NOMO-1 treated with dmso at 0.1 percent for 144 hours (cell line): ENCODE data around the gene C2.
"Not testable (repeated sequence)": the region's sequence is repeated elsewhere in the genome, so short reads cannot be mapped to it uniquely, and the experiment has no call there.

Experiments
- DNase-seq: peaks from one replicate; lab custom pipeline; 2025; ENCODE audit not compliant: unreplicated experiment; lab: John Stamatoyannopoulos, UW

Gene C2

DNA sequence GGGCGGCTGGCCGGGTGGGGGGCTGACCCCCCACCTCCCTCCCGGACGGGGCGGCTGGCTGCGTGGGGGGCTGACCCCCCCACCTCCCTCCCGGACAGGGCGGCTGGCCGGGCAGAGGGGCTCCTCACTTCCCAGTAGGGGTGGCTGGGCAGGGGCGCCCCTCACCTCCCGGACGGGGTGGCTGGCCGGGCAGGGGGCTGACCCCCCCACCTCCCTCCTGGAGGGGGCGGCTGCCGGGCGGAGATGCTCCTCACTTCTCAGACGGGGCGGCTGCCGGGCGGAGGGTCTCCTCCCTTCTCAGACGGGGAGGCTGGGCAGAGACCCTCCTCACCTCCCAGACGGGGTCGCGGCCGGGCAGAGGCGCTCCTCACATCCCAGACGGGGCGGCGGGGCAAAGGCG, 48.5 kb downstream of the C2 start:
- not testable (repeated sequence) for DNase-seq

DNA sequence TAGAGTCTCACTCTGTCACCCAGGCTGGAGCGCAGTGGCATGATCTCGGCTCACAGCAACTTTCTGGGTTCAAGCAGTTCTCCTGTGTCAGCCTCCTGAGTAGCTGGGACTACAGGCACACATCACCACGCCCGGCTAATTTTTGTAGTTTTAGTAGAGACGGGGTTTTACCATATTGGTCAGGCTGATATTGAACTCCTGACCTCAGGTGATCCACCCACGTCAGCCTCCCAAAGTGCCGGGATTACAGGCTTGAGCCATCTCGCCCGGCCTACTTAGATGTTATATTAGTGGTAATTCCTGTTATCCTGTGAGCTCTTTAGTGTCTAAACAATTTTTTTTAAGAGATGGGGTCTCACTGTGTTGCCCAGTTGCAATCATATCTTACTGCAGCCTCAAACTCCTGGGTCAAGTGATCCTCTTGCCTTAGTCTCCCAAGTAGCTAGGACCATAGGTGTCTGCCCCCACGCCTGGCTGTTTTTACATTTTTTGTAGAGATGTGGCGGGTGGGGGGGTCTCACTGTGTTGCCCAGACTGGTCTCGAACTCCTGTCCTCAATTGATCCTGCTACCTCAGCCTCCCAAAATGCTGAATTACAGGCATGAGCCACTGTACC, 50.4 kb downstream of the C2 start:
- no peak for DNase-seq

DNA sequence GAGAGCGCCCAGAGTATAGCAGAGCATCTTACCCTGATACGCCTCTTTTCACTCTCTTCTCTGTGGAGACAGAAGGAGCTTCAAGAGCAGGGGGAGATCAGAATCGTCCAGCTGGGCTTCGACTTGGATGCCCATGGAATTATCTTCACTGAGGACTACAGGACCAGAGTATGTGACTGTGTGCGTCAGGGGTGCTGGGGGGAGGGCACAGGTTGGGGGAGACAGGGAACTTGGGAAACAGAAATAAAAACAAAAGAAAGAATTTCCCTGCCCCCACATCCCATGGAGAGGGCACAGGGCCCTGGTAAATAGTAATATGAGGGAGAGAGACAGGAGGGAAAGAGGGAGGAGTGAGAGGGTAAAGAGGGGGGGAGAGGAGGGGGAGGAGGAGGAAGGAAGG, 51.3 kb downstream of the C2 start:
- DNase-seq: no peak

DNA sequence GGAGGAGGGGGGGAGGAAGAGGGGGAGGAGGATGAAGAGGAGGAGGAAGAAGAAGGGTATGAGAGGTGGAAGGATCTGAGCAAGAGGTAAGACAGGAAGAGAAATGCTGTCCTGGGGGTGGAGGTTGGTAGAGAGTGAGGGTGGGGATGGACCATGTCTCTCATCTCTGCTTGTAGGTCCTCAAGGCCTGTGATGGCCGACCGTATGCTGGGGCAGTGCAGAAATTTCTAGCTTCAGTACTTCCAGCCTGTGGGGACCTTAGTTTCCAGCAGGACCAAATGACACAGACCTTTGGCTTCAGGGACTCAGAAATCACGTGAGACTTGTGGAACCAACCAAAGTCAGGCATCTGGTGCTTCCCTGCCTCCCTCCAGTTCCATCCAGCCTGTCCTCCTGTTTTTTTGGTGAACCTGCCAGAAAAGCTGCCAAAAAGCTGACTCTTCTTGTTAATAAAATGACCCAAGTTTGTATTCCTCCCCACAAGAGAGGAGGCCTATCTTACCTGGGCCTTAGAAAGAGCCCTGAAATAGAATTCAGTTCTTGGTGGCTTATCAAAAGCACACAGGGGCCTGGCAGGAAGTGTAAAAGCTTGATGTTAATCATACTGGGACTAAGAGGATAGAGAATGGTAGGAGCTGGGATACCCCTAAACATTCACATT, 51.9 kb downstream of the C2 start:
- no peak for DNase-seq

DNA sequence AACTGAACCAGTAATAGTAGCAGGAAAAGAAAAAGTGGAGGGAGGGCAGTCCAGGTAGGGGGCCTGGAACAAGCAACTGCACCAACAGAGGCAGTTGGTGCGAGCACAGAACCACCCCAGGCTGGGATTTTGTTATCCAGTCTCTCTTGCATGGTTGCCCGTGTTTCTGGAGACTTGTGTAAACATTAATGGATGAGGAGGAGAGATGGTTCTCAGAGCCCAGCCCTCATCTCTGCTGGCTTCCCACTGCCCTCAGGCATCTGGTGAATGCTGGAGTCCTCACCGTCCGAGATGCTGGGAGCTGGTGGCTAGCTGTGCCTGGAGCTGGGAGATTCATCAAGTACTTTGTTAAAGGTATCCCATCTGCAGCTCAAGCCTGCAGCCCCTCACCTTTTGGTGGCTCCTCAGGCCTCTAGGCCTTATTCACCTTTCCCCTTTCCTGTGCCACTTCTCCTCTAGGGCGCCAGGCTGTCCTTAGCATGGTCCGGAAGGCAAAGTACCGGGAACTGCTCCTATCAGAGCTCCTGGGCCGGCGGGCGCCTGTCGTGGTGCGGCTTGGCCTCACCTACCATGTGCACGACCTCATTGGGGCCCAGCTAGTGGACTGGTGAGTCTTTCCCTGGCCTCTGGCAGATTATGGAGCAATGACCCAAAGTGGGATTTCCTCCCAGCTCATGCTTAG, 52.8 kb downstream of the C2 start:
- DNase-seq: not testable (repeated sequence)

DNA sequence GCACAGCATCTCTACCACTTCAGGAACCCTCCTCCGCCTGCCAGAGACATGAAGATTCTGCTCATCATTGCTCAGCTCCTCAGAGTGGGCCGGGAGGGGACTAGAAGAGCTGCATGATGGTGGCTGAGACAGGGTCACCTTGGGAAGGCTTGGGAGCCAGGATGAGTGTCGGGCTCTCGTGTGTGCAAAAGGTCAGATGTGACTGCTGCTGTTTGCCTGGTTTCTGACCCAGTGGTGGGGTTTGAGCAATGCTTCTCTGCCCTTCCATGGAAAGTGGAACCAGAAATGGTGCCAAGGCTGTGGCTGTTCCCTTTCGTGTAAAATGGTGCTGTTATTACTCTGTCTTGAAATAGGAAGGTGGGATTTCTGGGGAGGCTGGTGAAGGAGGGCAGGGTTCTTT, 53.5 kb downstream of the C2 start:
- not testable (repeated sequence) for DNase-seq

DNA sequence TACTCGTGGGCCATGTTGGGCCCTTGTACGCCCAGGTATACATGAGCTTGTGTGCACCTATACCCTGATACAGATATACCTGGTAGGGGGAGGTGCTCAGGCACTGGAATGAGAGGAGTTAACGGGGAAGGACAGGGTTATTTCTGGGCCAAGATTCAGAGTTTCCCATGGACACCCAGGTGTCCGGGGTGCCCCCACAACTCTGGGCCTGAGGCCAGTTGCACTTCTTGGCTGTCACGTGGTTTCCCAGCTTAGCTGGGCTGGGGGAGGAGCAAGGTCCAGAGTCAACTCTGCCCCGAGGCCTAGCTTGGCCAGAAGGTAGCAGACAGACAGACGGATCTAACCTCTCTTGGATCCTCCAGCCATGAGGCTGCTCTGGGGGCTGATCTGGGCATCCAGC, 54.2 kb downstream of the C2 start, which contains the start of gene C4A:
Gene C4A, plus strand, starts transcription at position 314 of the 400 bp plus-strand sequence. Its CDS starts 51 bp downstream, at position 365.
- not testable (repeated sequence) for DNase-seq

DNA sequence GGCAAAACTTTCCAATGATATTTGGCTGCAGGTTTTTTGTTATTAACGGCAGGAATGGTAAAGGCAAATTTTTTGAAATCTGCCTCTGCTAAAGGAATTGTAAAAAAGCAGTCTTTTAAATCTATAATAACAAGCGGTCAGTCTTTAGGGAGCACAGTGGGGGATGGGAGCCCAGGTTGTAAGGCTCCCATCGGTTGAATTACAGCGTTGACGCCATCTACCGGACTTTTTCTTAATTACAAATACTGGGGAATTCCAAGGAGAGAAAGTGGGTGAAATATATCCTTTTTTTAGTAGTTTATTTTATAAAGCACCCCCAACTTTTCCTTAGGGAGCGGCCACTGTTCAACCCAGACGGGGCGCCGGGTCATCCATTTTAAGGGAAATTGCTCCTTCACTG, 61.8 kb downstream of the C2 start:
- not testable (repeated sequence) for DNase-seq

DNA sequence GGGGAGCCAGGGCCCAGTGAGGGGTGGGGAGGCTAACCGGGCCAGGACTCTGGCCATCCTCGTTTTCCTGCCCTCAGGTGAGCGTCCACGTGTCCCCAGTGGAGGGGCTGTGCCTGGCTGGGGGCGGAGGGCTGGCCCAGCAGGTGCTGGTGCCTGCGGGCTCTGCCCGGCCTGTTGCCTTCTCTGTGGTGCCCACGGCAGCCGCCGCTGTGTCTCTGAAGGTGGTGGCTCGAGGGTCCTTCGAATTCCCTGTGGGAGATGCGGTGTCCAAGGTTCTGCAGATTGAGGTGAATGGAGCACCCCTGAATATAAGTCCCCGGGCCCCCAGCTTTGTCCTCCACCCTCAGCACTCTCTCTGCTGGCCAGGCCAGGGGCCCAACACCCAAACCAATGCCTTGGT, 66.9 kb downstream of the C2 start:
- DNase-seq: not testable (repeated sequence)
